Glomerular visceral epithelial cell (primary cell): Measurements from ENCODE around the gene UPF3A.
"Not testable (repeated sequence)": the region's sequence is repeated elsewhere in the genome, so short reads cannot be mapped to it uniquely, and the experiment has no call there.

Experiments
- DNase-seq: peaks from one replicate; pipeline ENCODE4 v3.0.0-alpha.2; 2016; ENCODE audit errors: extremely low spot score

UPF3A gene

GRCh38 chr13:114264313-114264712, 17.1 kb upstream of the UPF3A start:
- not testable (repeated sequence) for DNase-seq

GRCh38 chr13:114264886-114265611, 16.4 kb upstream of the UPF3A start:
- DNase-seq = no peak

DNA sequence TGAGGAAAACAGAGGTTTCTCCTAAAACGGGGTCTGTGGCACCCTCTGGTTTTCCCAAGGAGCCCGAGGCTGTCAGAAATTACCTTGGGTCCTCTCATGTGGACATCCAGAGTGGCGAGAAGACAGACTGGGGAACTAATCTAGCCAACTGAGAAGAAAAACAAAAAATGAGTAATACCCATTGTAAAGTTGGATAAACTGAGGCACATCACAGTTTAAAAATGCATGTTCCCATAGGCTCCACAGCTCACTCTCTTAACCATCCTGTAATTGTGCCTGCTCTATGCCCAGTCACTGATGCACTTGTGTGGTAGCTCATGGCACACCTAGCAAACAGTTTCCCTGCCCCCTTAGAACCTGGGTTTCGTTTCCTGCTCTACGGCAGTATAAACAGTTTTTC, 15.2 kb upstream of the UPF3A start:
- no peak for DNase-seq

DNA sequence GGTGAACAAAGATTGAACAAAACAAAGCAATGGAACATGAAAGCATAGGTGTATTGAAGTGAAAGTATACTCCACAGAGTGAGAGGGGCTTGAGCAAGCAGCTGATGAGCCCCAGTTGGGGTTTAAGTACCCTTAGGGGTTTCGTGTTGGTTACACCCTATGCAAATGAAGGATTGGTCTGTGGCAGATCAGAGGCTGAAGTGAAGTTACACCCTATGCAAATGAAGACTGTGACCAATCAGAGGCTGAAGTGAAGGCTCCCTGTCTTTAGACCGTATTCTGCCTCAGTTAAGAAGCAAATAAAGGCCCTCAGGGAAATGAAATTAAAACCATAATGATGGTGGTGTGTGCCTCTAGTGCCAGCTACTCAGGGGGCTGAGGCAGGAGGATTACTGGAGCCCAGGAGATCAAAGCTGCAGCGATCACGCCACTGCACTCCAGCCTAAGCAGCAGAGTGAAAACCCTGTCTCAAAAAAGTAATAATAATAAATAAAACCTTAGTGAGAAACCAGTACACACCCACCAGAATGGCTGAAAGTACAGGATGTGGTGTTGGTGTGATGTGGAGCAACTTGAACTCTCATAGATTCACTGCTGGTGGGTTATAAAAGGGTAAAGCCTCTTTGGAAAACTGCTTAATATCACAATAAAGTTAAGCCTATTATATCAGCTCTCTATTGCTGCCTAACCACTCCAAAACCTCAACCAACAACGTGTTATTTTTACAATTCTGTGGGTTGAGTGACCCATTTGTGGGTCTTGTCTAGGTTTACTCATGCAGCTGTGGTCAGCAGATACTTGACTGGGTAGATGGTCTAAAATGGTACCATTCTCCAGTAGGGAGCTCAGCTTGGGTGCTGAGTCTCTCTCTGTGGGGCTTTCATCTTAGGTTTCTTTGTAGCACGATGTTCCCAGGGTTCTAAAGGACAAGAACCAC, 12.8 kb upstream of the UPF3A start:
- no peak for DNase-seq

GRCh38 chr13:114269281-114269770, 12.1 kb upstream of the UPF3A start:
- no peak for DNase-seq

GRCh38 chr13:114272977-114273376, 8.4 kb upstream of the UPF3A start:
- DNase-seq = no peak

DNA sequence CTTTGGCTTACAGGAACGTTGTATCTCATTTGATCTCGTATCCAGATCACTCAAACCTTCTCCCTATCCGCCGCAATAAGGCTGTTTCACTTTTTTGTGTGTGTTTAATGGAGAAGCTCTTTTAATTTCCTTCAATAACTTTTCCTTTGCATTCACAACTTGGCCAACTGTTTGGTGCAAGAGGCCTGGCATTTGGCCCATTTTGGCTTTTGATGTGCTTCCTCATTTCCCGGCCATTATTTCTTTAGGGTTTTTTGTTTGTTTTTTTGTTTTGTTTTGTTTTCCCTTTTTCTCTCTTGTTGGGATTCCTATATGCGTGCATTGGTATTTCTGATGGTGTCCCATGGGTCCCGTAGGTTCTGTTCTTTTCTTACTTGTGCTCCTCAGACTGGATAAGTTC, 6.1 kb upstream of the UPF3A start:
- DNase-seq = no peak

DNA sequence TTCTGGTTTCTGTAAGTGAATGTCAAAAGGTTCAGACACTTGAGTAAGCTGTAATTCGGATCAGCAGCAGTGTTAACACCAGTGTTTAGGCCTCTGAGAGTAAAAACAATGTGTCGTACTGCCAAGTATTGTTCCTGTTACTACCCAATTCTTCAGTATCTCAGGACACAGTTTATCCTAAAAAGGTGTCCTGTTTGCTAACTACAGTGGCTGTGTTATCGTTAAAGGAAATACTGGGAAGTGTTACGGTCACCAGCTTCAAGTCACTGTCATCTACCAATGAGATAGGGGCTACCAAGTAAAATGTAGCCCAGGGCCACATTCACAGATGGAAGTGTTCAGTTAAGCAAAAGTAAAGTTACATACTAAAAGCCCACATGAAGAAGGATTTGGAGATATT, 2.3 kb upstream of the UPF3A start:
- no peak for DNase-seq

- no peak for DNase-seq
These were observed 1.5 kb upstream of the UPF3A start for GRCh38 chr13:114279758-114280355.

- no peak for DNase-seq
These were observed 755 bp downstream of the UPF3A start for GRCh38 chr13:114282041-114282670.

DNA sequence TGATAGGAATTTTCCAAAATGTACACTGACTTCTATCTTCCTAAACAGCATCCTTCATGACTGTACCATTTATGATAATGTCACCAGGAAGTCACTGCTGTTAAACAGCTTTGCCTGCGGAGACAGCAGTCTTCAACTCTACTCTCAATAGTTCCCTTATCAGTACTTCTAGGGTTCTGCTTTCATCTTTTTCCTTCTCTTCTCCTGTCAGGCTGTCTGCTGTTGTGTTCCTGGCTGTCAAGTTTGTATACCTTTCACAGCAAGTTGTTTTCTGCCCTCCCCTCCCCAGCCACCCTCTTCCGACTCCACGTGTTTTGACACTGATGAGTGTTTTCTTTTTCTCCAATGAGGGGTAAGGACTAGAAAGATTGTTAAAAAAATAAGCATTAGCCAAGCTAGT, 2.2 kb downstream of the UPF3A start:
- no peak for DNase-seq

DNA sequence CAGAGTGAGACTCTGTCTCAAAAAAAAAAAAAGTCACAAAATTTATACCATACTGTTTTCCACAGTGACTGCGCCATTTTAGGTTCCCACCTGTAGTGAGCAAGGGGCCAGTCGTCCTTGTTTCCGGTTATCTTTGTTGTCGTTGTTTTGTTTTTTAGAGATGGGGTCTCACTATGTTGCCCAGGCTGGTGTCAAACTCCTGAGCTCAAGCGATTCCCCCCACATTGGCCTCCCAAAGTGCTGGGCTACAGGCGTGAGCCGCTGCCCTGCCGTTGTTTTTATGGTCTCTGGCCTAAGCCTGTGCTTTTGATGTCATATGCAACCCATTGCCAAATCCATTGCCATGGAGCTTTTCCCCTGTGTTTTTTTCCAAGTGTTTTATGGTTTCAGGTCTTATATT, 3.3 kb downstream of the UPF3A start:
- no peak for DNase-seq

DNA sequence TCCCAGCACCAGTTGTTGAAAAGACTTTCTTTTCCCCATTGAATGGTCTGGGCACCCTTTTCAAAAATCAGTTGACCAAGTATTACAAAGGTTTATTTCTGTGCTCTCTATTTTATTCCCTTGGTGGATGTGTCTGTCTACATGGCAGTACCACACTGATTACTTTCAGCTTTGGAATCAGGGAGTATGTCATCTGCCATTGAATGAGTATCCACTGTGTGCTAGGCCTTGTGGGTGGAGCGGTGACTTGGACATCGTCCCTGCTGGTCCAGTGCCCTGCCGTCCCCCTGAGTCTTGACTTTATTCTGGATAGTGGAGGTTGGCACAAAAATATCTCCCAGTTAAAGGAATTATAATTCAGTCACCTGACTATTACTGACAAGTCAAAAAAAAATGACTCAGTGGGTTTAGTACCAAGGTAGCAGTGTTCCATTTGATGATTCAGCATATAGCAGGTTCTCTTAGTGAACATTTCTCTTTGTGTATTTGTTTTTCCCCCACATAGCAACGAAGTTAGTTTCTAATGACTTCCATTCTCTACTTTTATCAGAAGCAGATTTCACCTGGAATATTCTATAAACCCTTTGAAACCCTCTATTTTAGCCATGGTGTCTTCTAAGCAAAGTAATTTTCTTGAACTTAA, 3.9 kb downstream of the UPF3A start:
- DNase-seq = peak; percentile 31

- peak; percentile 78 for DNase-seq
These were observed 5.4 kb downstream of the UPF3A start for GRCh38 chr13:114286808-114287207.

DNA sequence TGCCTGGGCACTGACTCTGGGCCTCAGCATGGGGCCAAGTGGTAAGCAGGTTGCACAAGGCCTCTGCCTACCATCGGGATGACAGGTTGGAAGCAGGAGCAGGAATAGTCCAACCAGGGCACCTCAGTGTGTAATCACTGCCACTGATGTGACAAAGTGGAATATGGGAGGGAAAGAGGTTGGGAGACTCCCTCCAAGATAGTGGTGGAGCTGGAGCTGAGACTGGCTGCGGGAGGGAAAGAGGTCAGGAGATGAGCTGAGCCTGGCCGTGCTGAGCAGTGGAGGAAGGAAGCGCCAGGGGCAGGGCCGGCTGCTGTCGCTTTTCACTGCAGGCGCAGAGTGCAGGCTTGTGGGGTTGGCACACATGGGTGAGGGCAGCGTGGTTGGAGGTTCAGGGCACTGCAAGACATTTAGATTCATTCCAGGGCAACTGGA, 6.8 kb downstream of the UPF3A start:
- DNase-seq = no peak

GRCh38 chr13:114296448-114296847, 15.0 kb downstream of the UPF3A start:
- no peak for DNase-seq

GRCh38 chr13:114296902-114297301, 15.5 kb downstream of the UPF3A start:
- DNase-seq = no peak

DNA sequence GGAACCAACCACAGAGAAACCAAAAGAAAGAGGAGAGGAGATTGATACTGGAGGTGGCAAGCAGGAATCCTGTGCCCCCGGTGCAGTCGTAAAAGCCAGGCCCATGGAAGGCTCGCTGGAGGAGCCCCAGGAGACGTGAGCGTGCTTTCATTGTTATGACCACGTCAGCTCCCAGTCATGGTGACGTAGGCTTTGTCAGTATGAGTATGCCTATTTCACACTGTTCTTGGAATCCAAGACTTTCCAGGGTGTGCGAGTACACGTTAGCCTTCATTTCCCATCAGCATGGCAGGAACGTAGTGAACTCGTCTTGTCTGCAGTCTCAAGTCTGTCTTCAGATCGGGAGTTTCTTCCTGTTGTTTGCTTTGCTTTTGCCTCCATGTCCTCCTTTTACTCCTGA, 17.5 kb downstream of the UPF3A start:
- DNase-seq = no peak

GRCh38 chr13:114299604-114300305, 18.4 kb downstream of the UPF3A start:
- DNase-seq = no peak

DNA sequence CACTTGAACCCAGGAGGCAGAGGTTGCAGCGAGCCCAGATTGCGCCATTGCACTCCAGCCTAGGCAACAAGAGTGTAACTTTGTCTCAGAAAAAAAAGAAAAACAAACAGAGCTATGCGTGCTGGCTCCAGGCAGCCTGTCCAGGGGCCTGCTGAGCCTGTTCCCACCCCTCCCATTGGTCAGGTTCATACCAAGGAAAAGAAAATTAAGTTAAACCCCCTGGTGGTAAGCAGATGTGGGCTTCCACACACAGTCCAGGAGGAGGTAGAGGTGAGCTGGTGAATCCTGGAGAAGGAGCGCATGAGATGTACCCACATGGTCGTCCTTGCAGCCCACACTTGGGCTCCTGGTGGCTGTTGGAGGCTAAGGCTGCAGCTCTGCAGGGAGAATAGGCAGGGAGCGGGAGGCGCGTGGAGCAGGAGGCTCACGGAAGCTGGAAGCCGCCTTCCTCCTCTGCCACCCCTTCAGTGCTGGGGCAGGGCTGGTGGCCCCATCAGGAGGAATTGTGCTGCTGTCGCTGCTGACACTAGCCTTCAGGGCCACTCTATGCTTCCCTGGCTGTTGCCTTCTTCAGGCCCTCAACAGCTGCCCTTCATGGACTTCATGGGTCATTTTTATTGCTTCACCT, 22.4 kb downstream of the UPF3A start:
- DNase-seq = no peak
